GM19035 (cell line): ENCODE results near the gene EIF4G2.

ENCODE experiments used
- ATAC-seq: cut with Tn5 transposase; IDR thresholded peaks from one replicate; pipeline ENCODE4 v1.9.1; 2021; ENCODE audit not compliant: unreplicated experiment

Gene EIF4G2

GRCh38 chr11:10777806-10778205, 30.9 kb downstream of the EIF4G2 start:
- ATAC-seq, result no peak

GRCh38 chr11:10777393-10777793, 31.3 kb downstream of the EIF4G2 start:
- no peak for ATAC-seq

- ATAC-seq, result no peak
Measured at GRCh38 chr11:10774811-10775210, 33.9 kb downstream of the EIF4G2 start.

GRCh38 chr11:10771457-10771856, 37.3 kb downstream of the EIF4G2 start:
- no peak for ATAC-seq

GRCh38 chr11:10770626-10771254, 38.0 kb downstream of the EIF4G2 start:
- no peak for ATAC-seq

GRCh38 chr11:10764412-10764811, 44.3 kb downstream of the EIF4G2 start:
- ATAC-seq, result no peak

GRCh38 chr11:10763766-10764165, 45.0 kb downstream of the EIF4G2 start:
- no peak for ATAC-seq

- no peak for ATAC-seq
Measured at GRCh38 chr11:10762913-10763421, 45.8 kb downstream of the EIF4G2 start.

GRCh38 chr11:10762185-10762584, 46.5 kb downstream of the EIF4G2 start:
- peak; percentile 85 for ATAC-seq

GRCh38 chr11:10761085-10761698, 47.5 kb downstream of the EIF4G2 start:
- no peak for ATAC-seq

- no peak for ATAC-seq
Measured at GRCh38 chr11:10758957-10759356, 49.8 kb downstream of the EIF4G2 start.

- no peak for ATAC-seq
Measured at GRCh38 chr11:10752486-10752885, 56.2 kb downstream of the EIF4G2 start.

- no peak for ATAC-seq
Measured at GRCh38 chr11:10752061-10752460, 56.7 kb downstream of the EIF4G2 start.

- peak; percentile 34 for ATAC-seq
Measured at GRCh38 chr11:10751581-10751940, 57.2 kb downstream of the EIF4G2 start.

GRCh38 chr11:10750838-10751580, 57.7 kb downstream of the EIF4G2 start, which contains the start of gene CTR9:
Gene CTR9 (plus strand): TSS chr11:10751246. CDS start chr11:10751413, 167 bp downstream.
- ATAC-seq, result peak; percentile 94

GRCh38 chr11:10749476-10749875, 59.2 kb downstream of the EIF4G2 start:
- no peak for ATAC-seq

- ATAC-seq, result no peak
Measured at GRCh38 chr11:10747733-10748132, 61.0 kb downstream of the EIF4G2 start.
